HL-60 (cell line): ENCODE data around the gene HOXB5.

Experiments
- GABPA ChIP-seq: IDR thresholded peaks from 2 replicates; pipeline ENCODE4 v1.6.1; 2012; ENCODE audit warnings: low read depth
- POLR2AphosphoS5 ChIP-seq: IDR thresholded peaks from 2 replicates; pipeline ENCODE4 v1.6.1; 2012; ENCODE audit warnings: low read depth
- SPI1 ChIP-seq: IDR thresholded peaks from 2 replicates; pipeline ENCODE4 v1.6.1; 2012; ENCODE audit warnings: low read depth, mild to moderate bottlenecking, borderline replicate concordance
- TF ChIP-seq, protein P1 (sequence below): IDR thresholded peaks from one replicate; pipeline ENCODE4 v1.5.1; 2011; ENCODE audit warnings: low read length, control low read depth, inconsistent platforms; ENCODE audit not compliant: insufficient read depth
- TF ChIP-seq, protein P2 (sequence below): IDR thresholded peaks from 2 replicates; pipeline ENCODE4 v1.6.1; 2012; ENCODE audit warnings: low read depth; ENCODE audit not compliant: insufficient replicate concordance

DNA sequence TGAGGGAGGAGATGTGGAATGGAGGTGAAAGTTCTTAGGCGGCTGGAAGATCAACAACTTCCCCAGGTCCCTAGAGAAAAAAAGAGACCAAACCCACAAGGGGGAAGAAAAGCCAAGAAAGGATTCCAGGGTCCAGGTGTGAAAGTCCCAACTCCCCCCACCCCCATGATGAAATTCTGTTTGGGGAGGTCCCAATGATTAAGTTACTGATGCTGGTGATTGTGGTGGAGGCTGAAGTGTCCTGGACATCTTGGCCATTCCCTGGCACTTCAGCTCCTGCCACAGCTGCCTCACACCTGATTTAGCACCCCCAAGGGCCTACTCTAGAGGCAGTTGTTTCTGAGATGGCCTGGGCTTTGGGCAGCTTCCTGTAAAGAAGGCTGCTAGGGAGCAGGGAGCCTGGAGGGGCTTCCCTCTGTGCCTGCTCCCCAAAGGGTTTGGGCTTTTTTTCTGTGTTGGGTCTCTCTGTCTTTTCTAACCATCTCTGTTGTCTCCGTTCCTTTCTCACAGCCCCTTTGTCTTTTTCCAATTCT lies 28.5 kb downstream of the HOXB5 start:
- TF ChIP-seq, protein P1, sequence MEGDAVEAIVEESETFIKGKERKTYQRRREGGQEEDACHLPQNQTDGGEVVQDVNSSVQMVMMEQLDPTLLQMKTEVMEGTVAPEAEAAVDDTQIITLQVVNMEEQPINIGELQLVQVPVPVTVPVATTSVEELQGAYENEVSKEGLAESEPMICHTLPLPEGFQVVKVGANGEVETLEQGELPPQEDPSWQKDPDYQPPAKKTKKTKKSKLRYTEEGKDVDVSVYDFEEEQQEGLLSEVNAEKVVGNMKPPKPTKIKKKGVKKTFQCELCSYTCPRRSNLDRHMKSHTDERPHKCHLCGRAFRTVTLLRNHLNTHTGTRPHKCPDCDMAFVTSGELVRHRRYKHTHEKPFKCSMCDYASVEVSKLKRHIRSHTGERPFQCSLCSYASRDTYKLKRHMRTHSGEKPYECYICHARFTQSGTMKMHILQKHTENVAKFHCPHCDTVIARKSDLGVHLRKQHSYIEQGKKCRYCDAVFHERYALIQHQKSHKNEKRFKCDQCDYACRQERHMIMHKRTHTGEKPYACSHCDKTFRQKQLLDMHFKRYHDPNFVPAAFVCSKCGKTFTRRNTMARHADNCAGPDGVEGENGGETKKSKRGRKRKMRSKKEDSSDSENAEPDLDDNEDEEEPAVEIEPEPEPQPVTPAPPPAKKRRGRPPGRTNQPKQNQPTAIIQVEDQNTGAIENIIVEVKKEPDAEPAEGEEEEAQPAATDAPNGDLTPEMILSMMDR, result no peak
- TF ChIP-seq POLR2AphosphoS5, result no peak
- TF ChIP-seq, protein P2, sequence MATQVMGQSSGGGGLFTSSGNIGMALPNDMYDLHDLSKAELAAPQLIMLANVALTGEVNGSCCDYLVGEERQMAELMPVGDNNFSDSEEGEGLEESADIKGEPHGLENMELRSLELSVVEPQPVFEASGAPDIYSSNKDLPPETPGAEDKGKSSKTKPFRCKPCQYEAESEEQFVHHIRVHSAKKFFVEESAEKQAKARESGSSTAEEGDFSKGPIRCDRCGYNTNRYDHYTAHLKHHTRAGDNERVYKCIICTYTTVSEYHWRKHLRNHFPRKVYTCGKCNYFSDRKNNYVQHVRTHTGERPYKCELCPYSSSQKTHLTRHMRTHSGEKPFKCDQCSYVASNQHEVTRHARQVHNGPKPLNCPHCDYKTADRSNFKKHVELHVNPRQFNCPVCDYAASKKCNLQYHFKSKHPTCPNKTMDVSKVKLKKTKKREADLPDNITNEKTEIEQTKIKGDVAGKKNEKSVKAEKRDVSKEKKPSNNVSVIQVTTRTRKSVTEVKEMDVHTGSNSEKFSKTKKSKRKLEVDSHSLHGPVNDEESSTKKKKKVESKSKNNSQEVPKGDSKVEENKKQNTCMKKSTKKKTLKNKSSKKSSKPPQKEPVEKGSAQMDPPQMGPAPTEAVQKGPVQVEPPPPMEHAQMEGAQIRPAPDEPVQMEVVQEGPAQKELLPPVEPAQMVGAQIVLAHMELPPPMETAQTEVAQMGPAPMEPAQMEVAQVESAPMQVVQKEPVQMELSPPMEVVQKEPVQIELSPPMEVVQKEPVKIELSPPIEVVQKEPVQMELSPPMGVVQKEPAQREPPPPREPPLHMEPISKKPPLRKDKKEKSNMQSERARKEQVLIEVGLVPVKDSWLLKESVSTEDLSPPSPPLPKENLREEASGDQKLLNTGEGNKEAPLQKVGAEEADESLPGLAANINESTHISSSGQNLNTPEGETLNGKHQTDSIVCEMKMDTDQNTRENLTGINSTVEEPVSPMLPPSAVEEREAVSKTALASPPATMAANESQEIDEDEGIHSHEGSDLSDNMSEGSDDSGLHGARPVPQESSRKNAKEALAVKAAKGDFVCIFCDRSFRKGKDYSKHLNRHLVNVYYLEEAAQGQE, result no peak
- no peak for TF ChIP-seq SPI1
- TF ChIP-seq GABPA, result no peak
